HG03520 (cell line): ENCODE results near the gene COQ8A.
"Not testable (repeated sequence)": the region's sequence is repeated elsewhere in the genome, so short reads cannot be mapped to it uniquely, and the experiment has no call there.

Experiments used
- ATAC-seq: cut with Tn5 transposase; IDR thresholded peaks from one replicate; pipeline ENCODE4 v1.9.1; 2021; ENCODE audit warnings: mild to moderate bottlenecking, moderate library complexity; ENCODE audit not compliant: unreplicated experiment

COQ8A gene

DNA sequence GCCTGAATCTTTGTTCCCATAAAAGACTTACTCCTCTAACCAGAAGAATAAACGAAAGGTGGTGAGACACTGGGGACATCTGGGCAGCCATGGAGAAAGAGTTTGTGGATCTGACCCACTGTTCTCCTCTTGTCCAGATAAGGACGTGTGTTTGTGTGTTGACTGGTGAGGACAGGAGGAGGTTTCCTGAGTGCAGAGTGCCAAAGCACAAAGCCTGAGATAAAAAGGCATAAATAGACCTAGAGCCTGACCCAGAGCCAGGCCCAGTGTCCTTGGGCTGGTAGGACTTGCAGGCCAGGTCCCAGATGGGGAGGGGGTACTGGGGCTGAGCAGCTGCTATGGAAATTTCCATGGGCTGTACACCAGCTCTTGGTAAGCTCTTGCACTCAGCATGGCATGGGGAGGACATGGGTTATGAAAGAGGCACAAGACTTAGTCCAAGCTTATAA, 19.6 kb upstream of the COQ8A start:
- no peak for ATAC-seq

- ATAC-seq, result no peak
Measured at GRCh38 chr1:226921504-226921903, 18.6 kb upstream of the COQ8A start.

DNA sequence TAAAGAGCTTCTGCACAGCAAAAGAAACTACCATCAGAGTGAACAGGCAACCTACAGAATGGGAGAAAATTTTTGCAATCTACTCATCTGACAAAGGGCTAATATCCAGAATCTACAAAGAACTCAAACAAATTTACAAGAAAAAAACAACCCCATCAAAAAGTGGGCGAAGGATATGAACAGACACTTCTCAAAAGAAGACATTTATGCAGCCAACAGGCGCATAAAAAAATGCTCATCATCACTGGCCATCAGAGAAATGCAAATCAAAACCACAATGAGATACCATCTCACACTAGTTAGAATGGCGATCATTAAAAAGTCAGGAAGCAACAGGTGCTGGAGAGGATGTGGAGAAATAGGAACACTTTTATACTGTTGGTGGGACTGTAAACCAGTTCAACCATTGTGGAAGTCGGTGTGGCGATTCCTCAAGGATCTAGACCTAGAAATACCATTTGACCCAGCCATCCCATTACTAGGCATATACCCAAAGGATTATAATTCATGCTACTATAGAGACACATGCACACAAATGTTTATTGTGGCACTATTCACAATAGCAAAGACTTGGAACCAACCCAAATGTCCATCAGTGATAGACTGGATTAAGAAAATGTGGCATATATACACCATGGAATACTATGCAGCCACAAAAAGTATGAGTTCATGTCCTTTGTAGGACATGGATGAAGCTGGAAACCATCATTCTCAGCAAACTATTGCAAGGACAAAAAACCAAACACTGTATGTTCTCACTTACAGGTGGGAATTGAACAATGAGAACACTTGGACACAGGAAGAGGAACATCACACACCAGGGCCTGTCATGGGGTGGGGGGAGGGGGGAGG, 10.6 kb upstream of the COQ8A start:
- not testable (repeated sequence) for ATAC-seq

- no peak for ATAC-seq
Measured at GRCh38 chr1:226934483-226935237, 5.4 kb upstream of the COQ8A start.

DNA sequence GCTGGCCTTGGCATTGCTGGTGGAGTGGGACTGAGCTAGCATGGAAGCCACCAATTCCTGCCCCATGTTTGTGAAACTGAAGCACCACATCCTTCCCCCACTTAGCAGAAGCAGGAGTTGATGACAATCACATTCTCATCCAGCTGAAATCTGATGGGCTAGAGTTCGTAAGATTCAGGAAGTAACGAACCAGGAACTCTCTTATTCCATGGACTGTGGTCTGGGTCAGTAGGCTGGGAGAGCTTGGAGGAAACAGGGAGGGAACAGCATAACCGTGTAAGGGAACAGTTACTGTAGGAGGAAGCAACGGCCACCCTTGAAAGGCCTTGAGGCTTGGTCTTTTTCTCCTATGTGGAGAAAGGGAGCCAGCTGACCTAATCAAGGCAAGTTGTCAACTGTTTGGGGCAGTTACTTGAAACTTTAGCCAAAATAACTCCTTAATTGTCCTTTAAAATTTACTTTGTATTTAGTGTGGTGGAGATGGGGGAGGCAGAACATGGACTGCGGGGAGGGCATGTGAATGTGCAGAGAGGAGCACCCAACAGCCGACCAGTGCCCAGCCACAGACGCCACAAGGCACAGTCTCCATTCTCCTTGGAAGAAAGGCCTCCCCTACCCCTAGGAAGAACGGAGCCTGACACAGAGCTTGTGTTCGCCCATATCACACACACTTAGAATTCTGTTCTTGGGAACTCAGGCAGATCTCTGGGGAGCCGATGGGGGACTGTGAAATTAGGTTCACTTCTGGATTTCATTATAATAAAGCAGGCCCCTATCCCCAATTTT, 2.0 kb upstream of the COQ8A start:
- no peak for ATAC-seq

DNA sequence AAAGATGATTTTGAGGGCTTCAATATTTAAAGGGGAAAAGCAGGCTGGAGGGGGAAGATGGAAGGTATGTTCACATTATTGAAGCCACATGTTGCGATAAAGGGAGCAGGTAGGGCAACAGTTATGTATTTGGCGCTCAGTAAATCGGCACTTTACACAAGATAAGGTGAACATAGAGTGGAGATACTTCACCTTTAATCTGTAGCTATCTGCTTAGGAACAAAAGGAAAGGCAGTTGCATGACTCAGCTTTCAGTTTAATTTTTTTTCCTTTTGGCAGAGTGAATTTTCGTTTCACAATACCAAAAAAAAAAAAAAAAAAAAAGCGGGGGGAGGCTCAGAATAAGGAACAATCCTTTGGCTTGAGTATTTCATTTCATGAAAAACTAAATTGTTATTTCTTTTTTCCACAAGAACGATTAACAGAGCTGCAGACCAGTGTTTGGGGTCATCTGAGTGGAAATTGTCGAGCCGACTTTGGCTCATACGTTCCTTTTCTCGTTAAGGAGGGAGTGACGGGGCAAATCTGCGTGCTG, 1.1 kb upstream of the COQ8A start:
- ATAC-seq, result no peak

DNA sequence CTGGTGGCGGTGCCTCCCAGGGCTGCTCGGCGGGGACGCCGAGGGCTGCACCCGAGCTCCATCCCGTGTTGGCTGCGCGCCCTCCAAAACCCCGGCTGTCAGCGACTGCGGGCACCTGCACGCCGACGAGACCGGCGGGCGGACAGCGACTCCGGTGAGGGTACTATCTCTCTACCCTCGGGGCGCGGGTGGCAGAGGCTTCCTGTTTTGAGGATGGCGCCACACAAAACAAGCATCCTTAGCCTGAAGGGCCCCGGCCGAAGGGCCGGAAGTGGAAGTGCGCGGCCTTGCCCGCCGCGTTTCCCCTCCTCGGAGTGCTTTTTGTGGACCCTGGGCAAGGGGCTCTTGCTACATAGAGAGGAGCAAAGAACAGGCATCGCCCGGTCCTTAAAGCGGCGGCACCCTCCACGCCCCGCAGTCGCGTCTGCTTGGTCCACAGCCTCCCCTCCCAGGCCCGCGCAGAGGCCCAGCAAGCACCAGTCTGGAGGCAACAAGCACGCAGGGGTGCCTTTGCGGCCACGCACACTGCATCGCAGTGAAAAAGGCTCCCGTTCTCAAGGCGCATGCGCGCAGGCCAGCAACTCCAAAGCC, 561 bp upstream of the COQ8A start:
- ATAC-seq, result peak; percentile 22

DNA sequence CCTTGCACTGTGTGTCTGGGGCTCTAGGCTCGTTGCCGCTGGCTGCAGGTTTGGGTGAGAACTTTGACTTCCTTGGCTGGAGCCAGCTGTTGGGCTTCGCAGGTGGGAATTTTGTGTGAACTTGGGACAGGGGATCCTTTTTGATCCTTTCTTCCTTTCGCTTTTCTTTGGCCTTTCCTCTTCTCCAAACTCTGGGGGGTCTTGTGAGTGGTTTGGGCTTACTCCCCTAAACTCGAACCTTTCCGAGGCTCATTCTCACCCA, 643 bp downstream of the COQ8A start:
- ATAC-seq, result no peak

GRCh38 chr1:226942392-226942791, 2.3 kb downstream of the COQ8A start:
- ATAC-seq, result no peak

DNA sequence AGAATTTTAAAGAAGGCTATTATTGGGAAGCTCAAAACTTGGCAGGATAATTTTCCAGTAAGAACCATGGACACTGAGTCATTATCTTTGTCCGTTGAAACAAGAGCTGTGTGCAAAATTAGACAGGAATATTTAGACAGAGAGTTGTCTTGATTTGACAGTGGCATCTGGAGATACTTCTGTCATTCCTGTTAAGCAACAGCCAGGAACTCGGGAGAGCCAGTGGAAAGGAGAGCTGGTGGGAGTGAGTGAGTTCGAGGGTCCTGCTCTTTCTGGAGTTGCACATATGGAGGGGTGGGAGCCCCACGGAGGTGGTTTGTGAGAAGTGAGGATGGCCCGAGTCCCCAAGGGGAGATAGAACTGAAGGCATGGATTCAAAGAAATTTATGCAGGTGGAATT, 3.1 kb downstream of the COQ8A start:
- no peak for ATAC-seq

DNA sequence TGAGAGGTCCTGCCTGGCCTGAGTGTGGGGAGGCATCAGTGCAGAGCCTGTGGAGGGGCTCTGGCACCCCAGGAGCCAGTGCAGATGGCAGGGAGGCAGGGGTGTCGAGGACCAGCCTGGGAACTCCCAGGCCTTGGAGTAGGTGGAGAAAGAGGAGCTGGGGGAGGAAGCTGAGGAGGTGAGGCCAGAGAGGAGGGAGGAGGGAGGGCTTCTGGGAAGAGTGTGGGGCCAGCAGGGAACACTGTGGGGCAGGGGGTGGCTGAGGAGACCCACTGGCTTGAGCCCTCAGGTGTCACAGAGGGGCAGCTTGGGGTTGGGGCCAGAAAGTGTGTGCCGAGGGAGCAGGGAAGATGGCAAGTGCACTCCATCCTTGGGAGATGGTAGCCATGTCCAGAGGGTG, 3.8 kb downstream of the COQ8A start:
- ATAC-seq, result no peak

DNA sequence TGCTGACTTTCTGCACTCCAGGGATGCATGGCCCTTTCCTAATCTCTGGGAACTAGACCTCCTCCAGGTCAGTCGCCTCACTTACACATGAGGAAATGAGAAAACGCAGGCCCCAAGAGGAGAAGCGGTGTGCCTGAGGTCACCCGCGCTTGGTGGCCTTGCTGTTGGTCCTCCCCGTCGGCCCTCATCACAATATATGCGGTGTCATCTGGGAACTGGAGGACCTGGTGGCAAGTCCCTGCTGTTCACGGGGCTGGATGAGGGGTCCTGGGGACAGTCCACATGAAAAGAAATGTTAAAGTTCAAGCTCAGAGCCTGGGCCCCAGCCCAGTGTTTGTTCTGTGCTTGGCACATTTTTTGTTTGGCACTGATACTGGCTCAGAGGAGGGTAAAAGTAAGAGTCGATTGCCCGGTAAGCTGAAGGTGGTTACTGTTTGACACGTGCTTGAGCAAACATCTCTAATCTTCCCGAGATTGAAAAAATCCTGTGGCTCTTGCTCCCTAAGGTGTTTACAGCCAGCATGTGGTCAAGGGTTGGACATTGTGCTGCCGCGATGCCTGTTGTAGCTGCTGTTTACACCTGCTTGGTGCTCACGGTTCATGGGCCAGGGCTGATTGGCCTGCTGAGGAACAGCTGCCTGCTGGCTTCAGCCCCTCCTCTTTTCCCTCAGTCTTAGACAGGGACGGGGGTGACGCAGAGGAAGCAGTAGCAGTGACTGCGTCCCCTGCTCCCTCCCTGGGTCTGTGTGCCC, 5.2 kb downstream of the COQ8A start:
- no peak for ATAC-seq

GRCh38 chr1:226945858-226946245, 5.8 kb downstream of the COQ8A start:
- ATAC-seq, result no peak

GRCh38 chr1:226946285-226946684, 6.2 kb downstream of the COQ8A start:
- no peak for ATAC-seq

GRCh38 chr1:226946841-226947240, 6.7 kb downstream of the COQ8A start:
- no peak for ATAC-seq

- no peak for ATAC-seq
Measured at GRCh38 chr1:226948051-226948450, 8.0 kb downstream of the COQ8A start.

DNA sequence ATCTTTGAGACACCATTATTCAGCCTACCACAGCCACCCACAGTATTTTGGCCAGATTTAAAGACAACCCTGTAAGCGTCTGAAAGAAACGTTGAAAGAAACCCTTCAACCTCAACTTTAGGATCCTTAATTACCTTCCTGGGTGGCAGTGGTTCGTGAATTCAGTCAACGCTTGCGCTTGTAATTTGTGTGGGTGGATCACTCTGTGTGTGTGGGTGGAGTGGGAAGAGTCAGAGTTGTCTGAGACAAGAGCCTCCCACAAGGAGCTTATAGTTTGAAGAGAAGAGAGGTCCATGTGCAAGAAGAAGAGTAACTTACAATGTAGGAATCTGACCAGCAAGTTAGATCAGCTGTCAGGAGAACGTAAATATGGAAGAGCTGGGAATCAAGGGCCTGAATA, 8.4 kb downstream of the COQ8A start:
- no peak for ATAC-seq

- no peak for ATAC-seq
Measured at GRCh38 chr1:226948996-226949395, 8.9 kb downstream of the COQ8A start.

- no peak for ATAC-seq
Measured at GRCh38 chr1:226949401-226949800, 9.3 kb downstream of the COQ8A start.

DNA sequence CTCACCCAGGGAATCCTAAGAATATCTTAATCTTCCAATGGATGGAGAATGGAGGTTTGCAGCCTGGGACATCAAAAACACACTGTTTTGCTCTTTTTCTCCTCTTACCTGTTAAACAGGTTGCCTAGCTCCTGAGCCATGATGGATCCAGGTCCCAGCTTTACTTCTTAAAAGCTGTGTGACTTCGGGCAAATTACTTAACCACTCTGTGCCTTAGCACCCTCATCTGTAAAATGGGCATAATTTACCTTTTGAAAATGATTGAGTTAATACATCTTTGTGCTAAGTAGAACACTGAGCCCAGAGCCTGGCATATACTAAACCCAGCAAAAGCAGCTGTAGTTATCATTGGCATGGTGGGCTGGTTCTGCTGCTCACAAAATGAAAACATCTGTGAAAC, 10.2 kb downstream of the COQ8A start:
- ATAC-seq, result no peak
